Thyroid gland (tissue), 4 donors: ENCODE measurements around the gene RASA3.

ENCODE experiments used
- POLR2A ChIP-seq, 2 donors: fragments of 450-650 bp; IDR thresholded peaks; one replicate each; pipeline ENCODE4 v1.6.1; 2017; ENCODE audit warnings: antibody characterized with exemption in 2 of 2, mild to moderate bottlenecking in 2 of 2, moderate library complexity in 1 of 2
- TF ChIP-seq, protein P1 (sequence below), 6 experiments: fragments of 200-600 bp in 3 of 6; fragments of 450-650 bp in 3 of 6; sonication (generic) in 3 of 6; IDR thresholded peaks; one replicate each; pipeline ENCODE4 v1.5.1; 2016 to 2019; ENCODE audit warnings: antibody characterized with exemption in 6 of 6, mild to moderate bottlenecking in 2 of 6, inconsistent platforms in 1 of 6, moderate library complexity in 1 of 6

DNA sequence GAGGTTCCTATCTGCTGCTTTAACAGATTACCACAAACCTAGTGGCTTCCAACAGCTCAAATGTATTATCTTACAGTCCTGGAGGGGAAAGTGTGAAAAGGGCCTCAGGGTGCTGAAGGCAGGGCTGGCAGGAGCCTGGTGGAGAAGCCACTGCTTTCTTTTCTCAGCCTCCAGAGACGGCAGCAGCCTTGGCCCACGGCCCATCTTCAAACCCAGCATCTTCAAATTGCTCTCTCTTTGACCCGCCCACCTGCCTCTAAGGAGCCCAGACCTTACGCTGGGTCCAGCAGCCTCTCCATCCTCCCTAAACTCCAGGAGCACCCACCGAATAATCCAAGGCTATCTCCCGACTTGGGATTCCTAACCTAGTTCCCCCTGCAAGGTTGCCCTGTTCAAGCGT lies 194.2 kb downstream of the RASA3 start:
- TF ChIP-seq, protein P1, sequence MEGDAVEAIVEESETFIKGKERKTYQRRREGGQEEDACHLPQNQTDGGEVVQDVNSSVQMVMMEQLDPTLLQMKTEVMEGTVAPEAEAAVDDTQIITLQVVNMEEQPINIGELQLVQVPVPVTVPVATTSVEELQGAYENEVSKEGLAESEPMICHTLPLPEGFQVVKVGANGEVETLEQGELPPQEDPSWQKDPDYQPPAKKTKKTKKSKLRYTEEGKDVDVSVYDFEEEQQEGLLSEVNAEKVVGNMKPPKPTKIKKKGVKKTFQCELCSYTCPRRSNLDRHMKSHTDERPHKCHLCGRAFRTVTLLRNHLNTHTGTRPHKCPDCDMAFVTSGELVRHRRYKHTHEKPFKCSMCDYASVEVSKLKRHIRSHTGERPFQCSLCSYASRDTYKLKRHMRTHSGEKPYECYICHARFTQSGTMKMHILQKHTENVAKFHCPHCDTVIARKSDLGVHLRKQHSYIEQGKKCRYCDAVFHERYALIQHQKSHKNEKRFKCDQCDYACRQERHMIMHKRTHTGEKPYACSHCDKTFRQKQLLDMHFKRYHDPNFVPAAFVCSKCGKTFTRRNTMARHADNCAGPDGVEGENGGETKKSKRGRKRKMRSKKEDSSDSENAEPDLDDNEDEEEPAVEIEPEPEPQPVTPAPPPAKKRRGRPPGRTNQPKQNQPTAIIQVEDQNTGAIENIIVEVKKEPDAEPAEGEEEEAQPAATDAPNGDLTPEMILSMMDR (IDR thresholded peaks at IDR 0.05): no peak
- TF ChIP-seq POLR2A (IDR thresholded peaks at IDR 0.05): no peak
